HTERT RPE-1 (cell line): ENCODE results near the gene ESYT2.

ENCODE experiments used
- in situ Hi-C: fragments of 300-500 bp; cut with MboI; formaldehyde crosslinking; loops from 4 replicates; pipeline ENCODE4 v1.14.3; 2020; ENCODE audit warnings: low sequenced_read_pairs

ESYT2 gene

DNA sequence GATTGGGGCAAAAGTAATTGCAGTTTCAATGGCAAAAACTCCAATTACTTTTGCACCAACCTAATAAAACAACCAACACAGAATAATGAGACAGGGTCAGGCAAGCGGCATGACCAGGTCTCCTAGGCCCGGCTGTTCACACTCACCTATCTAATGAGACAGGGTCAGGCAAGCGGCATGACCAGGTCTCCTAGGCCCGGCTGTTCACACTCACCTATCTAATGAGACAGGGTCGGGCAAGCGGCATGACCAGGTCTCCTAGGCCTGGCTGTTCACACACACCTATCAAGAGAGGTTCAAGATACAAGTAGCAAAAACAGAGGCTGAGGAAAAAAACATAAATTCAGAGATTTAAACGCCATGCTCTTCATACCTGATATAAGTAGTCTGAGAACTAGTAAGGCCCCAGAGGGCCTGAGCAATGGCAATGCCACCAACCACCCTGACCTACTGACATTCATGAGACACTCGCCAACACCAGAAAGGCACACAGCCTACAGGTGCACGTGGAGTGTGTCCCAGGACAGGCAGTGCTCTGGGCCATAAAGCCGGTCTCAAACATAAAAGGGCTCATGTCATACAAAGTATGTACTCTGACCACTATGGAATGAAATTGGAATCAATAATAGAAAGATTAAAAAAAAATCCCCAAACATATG lies 84.1 kb downstream of the ESYT2 start:
- in situ Hi-C loops = no loop called here

DNA sequence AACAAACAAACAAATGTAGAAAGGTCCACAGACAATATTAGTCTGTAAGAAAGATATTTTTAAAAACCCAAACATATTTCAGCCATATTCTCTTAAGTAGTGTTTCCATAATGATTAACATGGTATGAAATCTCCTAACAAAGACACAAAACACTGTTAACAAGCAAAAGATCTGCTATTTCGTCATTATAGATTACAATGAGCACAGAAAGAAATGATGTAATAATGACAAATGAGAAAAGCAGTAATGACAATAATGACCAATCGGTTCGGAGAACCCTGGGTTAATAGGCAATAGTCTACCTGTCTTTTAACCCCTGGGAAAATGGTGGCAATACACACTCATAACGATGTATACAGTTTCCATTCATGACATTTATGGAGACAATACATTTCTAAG lies 85.2 kb downstream of the ESYT2 start:
- in situ Hi-C loops = no loop called here

DNA sequence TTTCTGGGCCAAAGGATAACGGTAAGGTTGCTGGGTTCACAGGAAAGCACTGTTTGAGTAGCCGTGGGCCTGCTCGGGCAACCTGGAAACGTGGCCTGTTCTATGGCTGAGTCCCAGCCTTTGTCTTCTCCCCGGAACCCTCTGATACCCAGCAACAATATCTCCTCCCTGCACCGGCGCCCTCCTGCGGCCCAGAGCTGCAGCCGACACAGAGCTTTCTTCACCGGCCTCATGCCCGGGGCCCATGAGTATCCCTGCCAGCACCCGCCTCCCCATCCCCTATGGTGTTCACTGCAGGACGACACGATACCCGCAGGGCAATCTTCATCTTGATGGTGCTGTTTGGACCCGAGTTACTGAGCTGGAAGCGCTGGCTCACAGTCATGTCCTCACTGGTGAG lies 86.1 kb downstream of the ESYT2 start:
- in situ Hi-C loops = no loop called here

DNA sequence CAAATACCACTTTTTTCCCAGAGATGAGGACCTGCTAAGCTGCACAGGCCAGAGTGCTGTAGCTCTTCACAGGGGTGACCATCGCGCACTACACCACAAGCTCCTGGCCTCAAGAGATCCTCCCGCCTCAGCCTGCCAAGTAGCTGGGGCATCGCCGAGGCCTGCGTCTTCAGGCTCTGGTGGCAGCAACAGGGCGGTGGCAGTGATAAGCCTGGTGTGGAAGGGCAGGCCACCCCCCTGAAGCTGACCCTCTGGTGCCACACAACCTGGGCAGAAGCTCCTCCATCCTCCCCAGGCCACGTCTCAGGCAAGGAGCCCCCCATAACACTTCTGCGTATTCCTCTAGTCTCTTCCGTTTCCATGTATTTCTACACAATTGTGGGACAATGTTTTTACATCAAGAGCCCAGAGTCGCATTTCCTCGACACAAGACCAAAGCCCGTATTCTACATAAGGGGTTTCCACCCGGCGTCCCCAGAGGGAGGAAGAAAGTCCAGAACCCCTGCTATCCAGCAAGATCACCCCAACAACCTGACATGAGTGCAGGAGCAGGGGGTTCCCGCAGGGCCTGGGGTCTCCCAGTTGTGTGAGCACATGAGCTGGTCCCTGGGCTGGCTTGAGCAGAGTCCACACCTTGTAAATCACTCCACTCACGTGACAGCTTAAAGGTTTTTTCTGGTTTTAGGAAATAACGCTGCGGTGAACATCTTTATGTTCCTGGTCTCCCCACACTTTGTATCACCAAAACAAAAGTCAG lies 87.1 kb downstream of the ESYT2 start:
- in situ Hi-C loops = no loop called here

DNA sequence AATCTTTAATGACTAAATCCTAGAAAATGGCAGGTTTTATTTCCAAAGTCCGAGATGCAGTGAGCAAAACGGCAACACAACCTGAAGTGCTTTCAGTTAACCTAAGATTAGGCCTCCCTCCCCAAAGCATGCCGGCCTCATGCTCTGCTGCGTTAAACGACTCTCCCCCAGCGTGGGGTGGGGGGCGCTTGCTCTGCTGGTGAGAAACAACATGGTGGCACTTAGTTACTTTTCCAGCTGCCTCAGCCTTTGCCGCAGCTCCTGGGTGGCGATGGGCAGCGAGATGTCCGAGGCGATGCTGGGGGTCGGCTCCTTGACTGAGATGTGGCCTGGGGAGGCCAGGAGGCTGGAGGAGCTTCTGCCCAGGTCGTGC lies 88.0 kb downstream of the ESYT2 start:
- in situ Hi-C loops = no loop called here

DNA sequence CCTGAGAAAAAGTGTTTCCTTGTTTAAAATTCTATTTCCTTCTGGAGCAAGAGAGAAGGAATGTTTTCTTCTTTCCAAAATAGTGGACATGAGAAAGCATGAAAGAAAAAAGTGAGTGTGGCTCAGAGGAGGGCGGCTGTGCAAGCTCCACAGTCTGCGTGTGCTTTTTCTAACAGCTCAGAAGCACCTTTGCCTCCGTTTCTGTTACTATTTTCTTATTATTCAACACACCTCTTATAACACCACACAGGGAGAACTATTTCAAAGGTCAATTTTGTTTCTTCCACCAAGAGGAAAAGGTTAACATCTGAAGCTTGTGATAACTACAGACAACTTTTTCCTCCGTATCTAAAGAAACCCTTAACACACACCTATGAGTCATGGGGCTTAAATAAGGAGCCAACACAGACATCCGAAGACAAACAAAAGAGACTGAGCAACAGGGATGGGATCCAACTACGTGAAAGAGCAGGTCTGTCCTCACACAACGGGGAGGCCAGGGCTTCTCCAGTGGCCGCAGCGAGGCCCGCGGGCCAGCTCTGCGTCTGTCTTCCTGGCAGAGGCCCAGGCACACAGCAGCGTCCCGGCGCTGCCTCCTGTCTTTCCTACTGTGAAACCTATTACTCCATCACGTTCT lies 88.5 kb downstream of the ESYT2 start:
- in situ Hi-C loops = no loop called here

DNA sequence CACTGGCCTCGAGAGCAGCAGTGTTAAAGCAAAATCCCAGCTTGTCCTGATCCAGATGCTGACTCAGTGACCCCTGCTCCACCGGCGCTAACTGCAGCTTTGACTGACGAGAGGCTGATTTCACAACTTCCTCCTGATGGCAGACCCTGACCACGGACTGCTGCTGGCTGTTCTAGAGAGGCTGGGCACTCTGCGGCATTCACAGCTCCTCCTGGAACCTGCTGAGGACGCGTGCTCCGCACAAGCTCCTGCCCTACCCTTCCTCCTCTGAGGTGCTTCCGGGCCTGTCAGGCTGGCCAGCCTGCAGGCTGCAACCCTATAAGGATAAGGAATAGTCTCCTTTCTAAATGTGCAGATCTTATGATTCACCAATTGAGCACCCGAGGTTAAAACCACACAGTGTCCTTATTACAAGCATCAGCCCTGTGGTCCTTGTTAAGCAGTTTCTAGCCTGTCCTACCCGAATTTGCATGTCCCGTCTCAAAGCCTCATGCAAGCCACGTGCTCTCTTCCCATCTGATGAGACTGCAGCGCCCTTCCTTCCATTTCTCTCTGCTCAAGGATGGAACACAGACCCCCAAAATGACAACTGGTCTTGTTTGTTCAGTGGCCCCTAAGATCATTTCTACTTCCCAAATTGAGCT lies 89.2 kb downstream of the ESYT2 start:
- in situ Hi-C loops = no loop called here

DNA sequence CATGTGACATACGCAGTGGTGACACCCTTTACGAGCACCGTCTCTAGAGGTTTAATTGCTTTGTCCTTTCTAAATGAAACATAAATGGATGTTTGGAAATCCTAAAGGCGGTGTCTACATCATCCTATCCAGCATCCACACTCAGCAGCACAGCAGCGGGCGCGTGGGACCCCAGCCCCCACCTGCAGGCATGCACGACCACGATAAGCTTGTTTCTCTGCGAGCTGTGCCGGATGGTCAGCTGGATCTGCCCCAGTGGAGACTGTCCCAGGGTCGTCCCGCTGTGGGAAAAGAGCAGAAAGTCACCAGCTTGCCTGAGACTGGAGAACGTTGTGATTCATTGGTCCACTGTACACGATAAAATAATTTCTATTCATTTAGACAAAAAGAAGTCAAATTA lies 90.5 kb downstream of the ESYT2 start:
- in situ Hi-C loops = no loop called here

DNA sequence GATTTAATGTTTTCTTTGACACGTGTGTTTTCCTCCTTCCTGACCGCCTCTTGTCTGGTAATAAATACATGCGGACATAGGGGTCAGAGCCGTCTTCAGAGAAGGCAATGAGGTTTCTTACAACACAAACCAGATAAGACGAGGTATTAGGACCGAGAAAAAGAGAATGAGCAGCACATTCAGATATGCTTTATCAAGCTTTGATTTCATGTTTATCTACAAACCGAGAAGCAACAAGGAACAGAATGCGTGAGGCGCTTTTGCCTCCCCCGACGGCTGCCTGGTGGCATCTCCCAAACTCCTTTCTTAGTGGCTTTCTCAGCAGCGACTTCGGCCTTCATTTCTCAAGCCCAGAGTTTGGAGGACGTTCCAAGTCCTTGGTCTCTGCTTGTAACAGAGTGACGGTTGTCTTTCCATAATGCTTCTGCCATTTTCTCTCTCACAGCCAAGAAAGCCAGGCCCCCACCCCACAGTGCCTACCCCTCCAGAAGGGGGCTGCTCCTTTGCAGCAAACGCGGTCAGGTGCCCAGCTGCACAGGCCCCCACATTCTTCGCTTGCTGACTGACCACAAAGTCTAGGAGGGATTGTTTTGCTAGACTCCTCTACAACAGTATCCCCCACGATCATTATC lies 92.1 kb downstream of the ESYT2 start:
- in situ Hi-C loops = no loop called here

DNA sequence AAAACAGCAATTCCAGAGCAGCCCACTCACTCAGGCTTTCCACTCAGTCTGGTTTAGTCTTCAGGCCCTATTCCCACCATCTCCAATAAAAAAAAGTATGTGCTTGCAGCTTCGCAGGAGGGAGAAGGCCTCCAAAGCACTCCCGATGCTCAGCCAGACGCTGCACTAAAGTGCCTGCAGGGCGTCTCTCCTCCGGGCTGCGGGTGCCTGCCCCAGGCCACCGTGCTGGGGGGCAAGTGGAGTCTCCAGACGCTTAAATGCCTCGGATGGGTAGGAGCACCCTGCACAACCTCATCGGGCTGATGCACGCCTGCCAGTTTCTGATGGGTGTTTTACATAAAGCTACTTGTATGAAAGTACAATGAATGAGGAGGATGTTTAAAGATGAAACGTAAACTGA lies 93.4 kb downstream of the ESYT2 start:
- in situ Hi-C loops = no loop called here

DNA sequence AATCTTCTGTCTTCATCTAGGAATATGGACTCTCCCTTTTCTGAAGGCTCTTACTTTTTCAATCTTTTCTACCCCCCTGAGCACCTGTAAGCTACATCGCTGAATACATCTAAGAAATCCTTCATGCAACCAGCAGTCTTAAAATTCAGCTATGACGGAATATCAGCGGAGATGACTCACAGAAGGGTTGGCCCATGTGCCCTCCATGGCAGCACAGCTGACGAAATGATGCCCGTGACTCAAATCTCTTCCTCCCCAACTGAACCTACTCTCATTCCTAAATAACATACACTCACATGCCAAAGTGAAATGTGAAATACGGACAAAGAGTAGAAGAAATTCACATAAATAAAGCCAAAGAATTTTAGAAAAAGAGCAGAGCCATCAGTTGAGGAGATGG lies 94.4 kb downstream of the ESYT2 start:
- in situ Hi-C loops = no loop called here

DNA sequence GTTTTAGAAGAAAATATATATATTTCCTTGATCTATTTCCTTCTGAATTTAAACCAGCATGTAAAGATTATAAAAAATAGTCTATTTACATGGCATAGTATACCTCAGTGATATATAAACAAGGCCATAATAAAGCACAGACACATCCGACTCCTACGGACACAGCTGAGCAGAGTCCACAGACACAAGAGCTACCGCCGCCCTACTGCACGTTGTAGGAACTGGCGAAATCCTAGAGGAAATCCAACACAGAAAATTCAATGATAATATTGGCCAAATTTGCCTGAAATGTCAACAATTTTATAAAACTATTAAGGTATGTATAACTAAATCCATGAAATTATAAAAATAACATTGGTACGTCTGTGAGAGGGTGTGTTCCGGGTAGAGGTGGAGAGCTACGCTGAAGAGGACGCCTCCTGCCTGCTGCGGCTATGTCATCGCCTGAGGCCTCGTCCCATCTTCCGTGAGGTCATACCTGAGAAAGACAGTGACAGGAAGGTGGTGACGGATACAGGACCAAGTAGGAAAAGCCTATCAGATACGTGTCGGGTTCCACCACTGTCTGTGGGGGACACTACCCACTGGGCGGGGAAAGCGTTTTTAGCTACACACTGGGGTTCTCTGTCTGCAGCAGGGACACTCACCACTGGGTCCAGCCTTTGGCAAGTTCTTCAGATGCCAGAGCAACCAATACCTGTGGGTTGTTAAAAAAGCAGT lies 95.4 kb downstream of the ESYT2 start:
- in situ Hi-C loops = no loop called here

DNA sequence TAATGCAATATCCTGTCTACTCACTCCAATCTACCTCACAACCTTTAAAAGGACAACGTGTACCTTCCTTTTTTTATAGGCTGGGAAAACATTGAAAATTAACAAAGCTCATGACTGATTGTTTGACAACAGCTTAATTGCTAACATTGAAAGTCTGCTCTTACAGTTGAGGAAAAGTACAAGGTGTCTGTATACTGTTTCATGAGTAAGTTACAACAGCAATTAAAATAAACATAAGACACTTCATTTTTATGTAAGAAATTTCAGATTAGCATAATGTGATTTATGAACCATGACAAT lies 96.1 kb downstream of the ESYT2 start:
- in situ Hi-C loops = no loop called here

DNA sequence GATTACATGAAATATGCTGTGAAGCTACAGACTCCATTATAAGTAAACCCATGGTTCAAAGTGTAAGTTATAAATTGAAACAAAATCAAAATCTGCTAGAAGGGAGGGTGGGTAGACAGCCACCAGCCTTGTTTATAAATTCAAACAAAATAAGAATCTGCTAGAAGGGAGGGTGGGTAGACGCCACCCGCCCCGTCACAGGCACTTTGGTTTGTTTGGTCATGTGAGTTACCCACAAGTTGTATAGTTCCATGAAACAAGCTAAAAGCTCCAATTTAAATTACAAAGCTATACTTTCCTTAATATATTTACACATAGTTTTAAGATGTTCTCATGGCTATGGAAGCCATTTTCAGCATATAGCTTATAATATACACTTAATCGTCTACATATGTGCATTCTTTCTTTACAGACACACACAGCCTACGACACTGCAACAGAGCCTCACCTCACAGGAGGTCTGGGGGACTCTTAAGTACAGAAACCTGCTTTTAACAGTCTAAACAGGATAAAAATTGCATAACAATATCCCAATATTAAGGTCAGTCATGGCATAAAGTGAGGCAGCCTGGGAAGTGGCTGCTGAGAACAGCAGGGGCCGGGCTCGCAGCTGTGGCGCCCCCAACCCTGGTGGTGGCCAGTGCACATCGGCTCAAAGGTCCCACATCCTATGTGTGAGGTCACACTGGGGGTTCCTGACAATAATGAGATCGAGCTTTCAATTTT lies 96.7 kb downstream of the ESYT2 start:
- in situ Hi-C loops = no loop called here

DNA sequence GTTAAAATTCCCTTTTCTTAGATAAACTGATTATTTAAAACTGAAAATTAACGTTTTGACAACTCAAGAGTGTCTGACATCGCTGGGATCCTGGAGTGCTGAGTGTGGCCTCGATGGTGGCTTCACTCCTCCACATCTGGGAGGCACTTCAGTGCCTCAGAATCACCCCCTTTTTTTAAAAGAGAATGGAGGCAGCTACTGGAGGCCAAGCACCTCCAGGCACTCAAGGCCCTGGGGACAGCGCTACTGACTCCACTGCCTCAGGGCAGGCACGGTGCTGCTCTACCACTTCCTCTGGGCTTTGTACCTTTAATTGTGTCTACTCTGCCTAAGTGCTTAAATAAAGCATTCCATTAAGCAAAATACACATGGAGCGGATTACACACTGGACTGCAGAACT lies 97.5 kb downstream of the ESYT2 start:
- in situ Hi-C loops = no loop called here

DNA sequence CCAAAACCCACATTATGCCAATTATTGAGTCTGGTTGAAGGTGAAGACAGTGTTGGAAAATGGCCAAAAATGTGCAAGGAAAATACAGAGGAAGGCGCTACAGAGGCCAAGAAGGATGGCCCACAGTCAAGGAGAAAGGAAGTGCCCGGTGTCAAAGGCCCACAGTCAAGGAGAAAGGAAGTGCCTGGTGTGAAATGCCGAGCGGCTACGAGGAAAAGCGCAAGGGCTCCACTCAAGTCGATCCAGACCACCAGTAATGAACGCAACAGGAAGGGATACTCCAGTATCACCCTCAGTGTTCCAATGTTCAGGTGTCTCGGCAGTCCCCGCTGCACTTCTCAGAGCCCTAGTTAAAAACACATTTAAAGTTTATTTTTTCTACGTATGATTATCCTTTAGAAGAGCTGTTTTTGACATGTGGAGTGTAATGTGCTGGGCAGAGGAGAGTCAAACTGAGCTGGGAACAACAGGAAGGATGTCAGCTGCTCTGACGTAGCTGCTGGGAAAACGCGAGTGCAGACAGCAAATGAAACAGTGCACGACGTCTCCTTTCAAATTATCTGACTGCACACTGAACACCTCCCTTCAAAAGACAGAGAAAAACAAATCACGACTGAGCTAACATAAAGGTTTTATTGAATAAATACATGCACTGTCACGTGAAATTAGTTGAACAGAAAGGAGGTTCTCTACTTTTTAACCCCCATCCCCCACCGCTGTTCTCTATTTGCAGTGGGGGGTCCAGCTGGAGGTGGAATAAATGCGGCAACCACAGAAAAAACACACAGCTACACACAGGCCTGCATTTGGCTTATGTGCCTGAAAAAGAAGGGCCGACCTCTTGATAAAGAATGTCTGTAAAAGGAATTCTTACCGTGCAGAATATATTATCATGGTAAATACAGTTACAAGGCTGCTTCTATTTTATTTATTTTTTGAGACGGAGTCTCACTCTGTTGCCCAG lies 98.6 kb downstream of the ESYT2 start:
- in situ Hi-C loops = no loop called here

DNA sequence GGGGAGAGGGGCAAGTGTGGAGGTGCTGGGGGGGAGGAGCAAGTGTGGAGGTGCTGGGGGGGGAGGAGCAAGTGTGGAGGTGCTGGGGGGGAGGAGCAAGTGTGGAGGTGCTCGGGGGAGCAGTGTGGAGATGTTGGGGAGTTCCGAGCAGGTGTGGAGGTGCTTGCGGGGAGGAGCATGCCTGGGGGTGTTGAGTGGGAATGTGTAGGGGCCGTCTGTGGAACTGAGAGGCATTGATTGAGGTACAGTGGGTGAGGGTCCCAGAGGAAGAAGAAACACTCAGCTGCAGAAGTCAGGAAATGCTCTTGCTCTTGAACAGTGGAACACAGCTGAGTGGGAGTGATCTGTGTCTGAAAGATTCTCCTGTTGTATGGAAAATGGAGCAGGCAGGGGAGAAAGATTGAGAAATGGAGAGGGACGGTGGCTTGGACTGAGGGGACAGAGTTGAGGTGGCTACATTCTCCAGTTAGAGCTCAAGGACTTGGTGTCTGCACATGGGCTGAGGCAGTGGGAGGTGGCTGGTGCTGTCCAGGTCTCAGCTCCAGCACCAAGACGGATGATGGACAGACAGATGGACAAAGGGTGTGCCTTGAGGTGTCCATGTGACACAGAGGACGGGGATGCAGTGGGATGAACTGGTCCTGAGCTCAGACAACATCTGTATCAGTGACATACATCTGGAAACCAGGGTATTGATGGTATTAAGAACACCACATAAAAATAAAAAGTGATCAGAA lies 99.5 kb downstream of the ESYT2 start:
- in situ Hi-C loops = no loop called here

DNA sequence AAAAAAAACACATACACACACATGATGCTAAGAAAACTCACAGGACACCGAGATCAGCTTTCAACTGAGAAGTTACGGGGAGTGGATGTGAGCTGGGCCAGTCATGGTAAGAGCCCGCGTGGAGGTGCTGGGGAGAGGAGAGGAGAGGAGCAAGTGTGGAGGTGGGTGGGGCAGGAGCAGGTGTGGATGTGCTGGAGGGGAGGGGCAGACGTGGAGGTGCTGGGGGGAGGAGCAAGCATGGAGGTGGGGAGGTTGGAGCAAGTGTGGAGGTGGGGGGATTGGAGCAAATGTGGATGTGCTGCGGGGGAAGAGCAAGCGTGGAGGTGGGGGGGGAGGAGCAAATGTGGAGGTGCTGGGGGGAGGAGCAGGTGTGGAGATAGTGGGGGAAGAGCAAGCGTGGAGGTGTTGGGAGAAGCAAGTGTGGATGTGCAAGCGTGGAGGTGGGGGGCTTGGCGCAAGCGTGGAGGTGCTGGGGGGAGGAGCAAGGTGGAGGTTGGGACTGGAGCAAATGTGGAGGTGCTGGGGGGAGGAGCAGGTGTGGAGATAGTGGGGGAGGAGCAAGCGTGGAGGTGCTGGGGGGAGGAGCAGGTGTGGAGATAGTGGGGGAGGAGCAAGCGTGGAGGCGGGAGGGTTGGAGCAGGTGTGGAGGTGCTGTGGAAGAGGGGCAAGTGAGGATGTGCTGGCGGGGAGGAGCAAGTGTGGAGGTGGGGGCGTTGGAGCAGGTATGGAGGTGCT lies 100.2 kb downstream of the ESYT2 start:
- in situ Hi-C loops = no loop called here
